Prostate gland (tissue), 2 donors: ENCODE results near the gene CREB5.

Experiments used
- POLR2A ChIP-seq: fragments of 450-650 bp; IDR thresholded peaks from one replicate; pipeline ENCODE4 v1.6.1; 2016; ENCODE audit warnings: antibody characterized with exemption, mild to moderate bottlenecking
- TF ChIP-seq, protein P1 (sequence below), 4 experiments: fragments of 200-600 bp in 2 of 4; fragments of 450-650 bp in 2 of 4; sonication (generic) in 2 of 4; IDR thresholded peaks; 1 replicate in 3 of 4; 2 replicates in 1 of 4; pipeline ENCODE4 v1.5.1; 2016 to 2019; ENCODE audit warnings: antibody characterized with exemption in 4 of 4, mild to moderate bottlenecking in 2 of 4, moderate library complexity in 2 of 4

DNA sequence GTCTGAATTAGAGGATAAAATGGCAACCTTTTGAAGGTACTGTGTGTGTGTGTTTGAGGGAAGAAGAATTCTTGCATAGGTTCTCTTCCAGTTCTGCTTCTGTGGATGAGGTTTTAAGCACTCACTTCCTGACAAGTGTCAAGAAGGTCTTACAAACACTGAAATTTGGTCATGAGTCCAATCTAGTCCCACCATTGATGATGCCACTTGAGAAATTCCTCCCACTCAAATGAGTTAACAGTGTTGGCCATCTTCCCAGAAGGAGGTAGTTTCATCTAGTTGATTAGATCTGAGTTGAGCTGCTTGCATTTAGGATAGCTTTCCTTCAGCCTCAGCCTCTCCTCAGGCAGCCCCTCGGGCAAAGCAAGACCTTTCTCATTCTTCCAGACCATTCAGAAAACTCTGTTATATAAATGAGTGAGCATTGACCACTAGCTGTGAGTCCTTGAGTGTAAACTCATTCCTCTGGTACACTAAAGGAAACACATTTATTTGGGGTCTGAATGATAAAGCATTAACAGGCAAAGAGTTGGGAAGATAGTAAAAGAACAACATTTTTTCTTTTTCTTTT is 356.3 kb downstream of the CREB5 start:
- TF ChIP-seq POLR2A, result no peak
- TF ChIP-seq, protein P1, sequence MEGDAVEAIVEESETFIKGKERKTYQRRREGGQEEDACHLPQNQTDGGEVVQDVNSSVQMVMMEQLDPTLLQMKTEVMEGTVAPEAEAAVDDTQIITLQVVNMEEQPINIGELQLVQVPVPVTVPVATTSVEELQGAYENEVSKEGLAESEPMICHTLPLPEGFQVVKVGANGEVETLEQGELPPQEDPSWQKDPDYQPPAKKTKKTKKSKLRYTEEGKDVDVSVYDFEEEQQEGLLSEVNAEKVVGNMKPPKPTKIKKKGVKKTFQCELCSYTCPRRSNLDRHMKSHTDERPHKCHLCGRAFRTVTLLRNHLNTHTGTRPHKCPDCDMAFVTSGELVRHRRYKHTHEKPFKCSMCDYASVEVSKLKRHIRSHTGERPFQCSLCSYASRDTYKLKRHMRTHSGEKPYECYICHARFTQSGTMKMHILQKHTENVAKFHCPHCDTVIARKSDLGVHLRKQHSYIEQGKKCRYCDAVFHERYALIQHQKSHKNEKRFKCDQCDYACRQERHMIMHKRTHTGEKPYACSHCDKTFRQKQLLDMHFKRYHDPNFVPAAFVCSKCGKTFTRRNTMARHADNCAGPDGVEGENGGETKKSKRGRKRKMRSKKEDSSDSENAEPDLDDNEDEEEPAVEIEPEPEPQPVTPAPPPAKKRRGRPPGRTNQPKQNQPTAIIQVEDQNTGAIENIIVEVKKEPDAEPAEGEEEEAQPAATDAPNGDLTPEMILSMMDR (IDR thresholded peaks at IDR 0.05), result no peak
